ENCODE results near the gene RASIP1.
"Not testable (repeated sequence)": the region's sequence is repeated elsewhere in the genome, so short reads cannot be mapped to it uniquely, and the experiment has no call there.

GRCh38 chr19:48718106-48718505, 22.3 kb downstream of the RASIP1 start:
- TF ChIP-seq, protein P1, sequence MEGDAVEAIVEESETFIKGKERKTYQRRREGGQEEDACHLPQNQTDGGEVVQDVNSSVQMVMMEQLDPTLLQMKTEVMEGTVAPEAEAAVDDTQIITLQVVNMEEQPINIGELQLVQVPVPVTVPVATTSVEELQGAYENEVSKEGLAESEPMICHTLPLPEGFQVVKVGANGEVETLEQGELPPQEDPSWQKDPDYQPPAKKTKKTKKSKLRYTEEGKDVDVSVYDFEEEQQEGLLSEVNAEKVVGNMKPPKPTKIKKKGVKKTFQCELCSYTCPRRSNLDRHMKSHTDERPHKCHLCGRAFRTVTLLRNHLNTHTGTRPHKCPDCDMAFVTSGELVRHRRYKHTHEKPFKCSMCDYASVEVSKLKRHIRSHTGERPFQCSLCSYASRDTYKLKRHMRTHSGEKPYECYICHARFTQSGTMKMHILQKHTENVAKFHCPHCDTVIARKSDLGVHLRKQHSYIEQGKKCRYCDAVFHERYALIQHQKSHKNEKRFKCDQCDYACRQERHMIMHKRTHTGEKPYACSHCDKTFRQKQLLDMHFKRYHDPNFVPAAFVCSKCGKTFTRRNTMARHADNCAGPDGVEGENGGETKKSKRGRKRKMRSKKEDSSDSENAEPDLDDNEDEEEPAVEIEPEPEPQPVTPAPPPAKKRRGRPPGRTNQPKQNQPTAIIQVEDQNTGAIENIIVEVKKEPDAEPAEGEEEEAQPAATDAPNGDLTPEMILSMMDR (IDR thresholded peaks at IDR 0.05): not testable (repeated sequence)
- TF ChIP-seq ZFX (IDR thresholded peaks at IDR 0.05; ENCODE audit: borderline replicate concordance): not testable (repeated sequence)

All from 22Rv1 (cell line).